ENCODE results near the gene PDZD2. TPM values are rescaled to one million over a fixed set of nuclear protein-coding genes. Genes with fewer than 3 reads are reported as not detected.
"Not testable (repeated sequence)": the region's sequence is repeated elsewhere in the genome, so short reads cannot be mapped to it uniquely, and the experiment has no call there.

PDZD2 gene
- total RNA-seq, 3 donors from 2014 or later: 1.8 to 10.1 (median 2.1) TPM

GRCh38 chr5:32029261-32029660 lies 390.3 kb downstream of the PDZD2 start:
- DNase-seq: no peak
- ATAC-seq: no peak
- no peaks in the 10 kb centered on the region for H3K36me3 ChIP-seq (ENCODE audit: low read depth)
- H3K9me3 ChIP-seq: no peaks in the 10 kb centered on the region
- intact Hi-C loops (cut with DNase I, micrococcal nuclease): no loop called here
- H3K4me1 ChIP-seq (ENCODE audit: low read depth): no peaks in the 10 kb centered on the region
- H3K4me3 ChIP-seq: no peak overlapping the region
- no peak for TF ChIP-seq CTCF (IDR thresholded peaks at IDR 0.05)

GRCh38 chr5:32029781-32030180 lies 390.9 kb downstream of the PDZD2 start:
- ATAC-seq (no peak), DNase-seq (no peak)
- Histone ChIP-seq H3K36me3 (ENCODE audit: low read depth) (no peaks in the 10 kb centered on the region), H3K9me3 (no peaks in the 10 kb centered on the region), H3K4me1 (ENCODE audit: low read depth) (no peaks in the 10 kb centered on the region), H3K4me3 (no peak overlapping the region)
- no peak for TF ChIP-seq CTCF (IDR thresholded peaks at IDR 0.05)
- intact Hi-C loops (cut with DNase I, micrococcal nuclease): no loop called here

GRCh38 chr5:32030222-32030621 lies 391.3 kb downstream of the PDZD2 start:
- ATAC-seq (no peak), DNase-seq (no peak)
- H3K4me3 ChIP-seq: no peak overlapping the region
- no peak for TF ChIP-seq CTCF (IDR thresholded peaks at IDR 0.05)
- H3K36me3 ChIP-seq (ENCODE audit: low read depth): no peaks in the 10 kb centered on the region
- intact Hi-C loops (cut with DNase I, micrococcal nuclease): no loop called here
- no peaks in the 10 kb centered on the region for H3K4me1 ChIP-seq (ENCODE audit: low read depth)
- H3K9me3 ChIP-seq: no peaks in the 10 kb centered on the region

GRCh38 chr5:32030686-32031085 lies 391.8 kb downstream of the PDZD2 start:
- Histone ChIP-seq H3K36me3 (ENCODE audit: low read depth) (no peaks in the 10 kb centered on the region), H3K4me1 (ENCODE audit: low read depth) (no peaks in the 10 kb centered on the region), H3K9me3 (no peaks in the 10 kb centered on the region), H3K4me3 (no peak overlapping the region)
- no peak for TF ChIP-seq CTCF (IDR thresholded peaks at IDR 0.05)
- DNase-seq (no peak), ATAC-seq (no peak)
- intact Hi-C loops (cut with DNase I, micrococcal nuclease): no loop called here

GRCh38 chr5:32031089-32031488 lies 392.2 kb downstream of the PDZD2 start:
- Histone ChIP-seq H3K9me3 (no peaks in the 10 kb centered on the region), H3K4me1 (ENCODE audit: low read depth) (no peaks in the 10 kb centered on the region), H3K4me3 (no peak overlapping the region), H3K36me3 (ENCODE audit: low read depth) (no peaks in the 10 kb centered on the region)
- intact Hi-C loops (cut with DNase I, micrococcal nuclease): no loop called here
- ATAC-seq (no peak), DNase-seq (no peak)
- no peak for TF ChIP-seq CTCF (IDR thresholded peaks at IDR 0.05)

GRCh38 chr5:32038523-32038922 lies 399.6 kb downstream of the PDZD2 start:
- TF ChIP-seq CTCF (IDR thresholded peaks at IDR 0.05): no peak
- no peak for DNase-seq
- intact Hi-C loops (cut with DNase I, micrococcal nuclease): no loop called here
- no peaks in the 10 kb centered on the region for H3K36me3 ChIP-seq (ENCODE audit: low read depth)
- no peak for ATAC-seq
- peaks cover 5% of the 10 kb centered on the region for H3K9me3 ChIP-seq
- H3K4me3 ChIP-seq: no peak overlapping the region
- no peaks in the 10 kb centered on the region for H3K4me1 ChIP-seq (ENCODE audit: low read depth)

GRCh38 chr5:32039133-32039532 lies 400.2 kb downstream of the PDZD2 start:
- H3K36me3 ChIP-seq (ENCODE audit: low read depth); H3K9me3 ChIP-seq; ATAC-seq; intact Hi-C loops (cut with DNase I, micrococcal nuclease); H3K4me3 ChIP-seq; H3K4me1 ChIP-seq (ENCODE audit: low read depth); DNase-seq: not testable (repeated sequence)

GRCh38 chr5:32039601-32040000 lies 400.7 kb downstream of the PDZD2 start:
- H3K36me3 ChIP-seq (ENCODE audit: low read depth); ATAC-seq; H3K9me3 ChIP-seq; H3K4me1 ChIP-seq (ENCODE audit: low read depth); intact Hi-C loops (cut with DNase I, micrococcal nuclease); DNase-seq; H3K4me3 ChIP-seq: not testable (repeated sequence)

GRCh38 chr5:32040181-32040695 lies 401.3 kb downstream of the PDZD2 start:
- H3K36me3 ChIP-seq (ENCODE audit: low read depth); ATAC-seq; DNase-seq; intact Hi-C loops (cut with DNase I, micrococcal nuclease); H3K4me1 ChIP-seq (ENCODE audit: low read depth); H3K9me3 ChIP-seq; H3K4me3 ChIP-seq: not testable (repeated sequence)
